Measurements from ENCODE around the gene ANKRD29.
"Not testable (repeated sequence)": the region's sequence is repeated elsewhere in the genome, so short reads cannot be mapped to it uniquely, and the experiment has no call there.

Gene ANKRD29

GRCh38 chr18:23578891-23579653, 83.6 kb downstream of the ANKRD29 start:
- DNase-seq (ENCODE audit: low spot score in 2 of 2) = no peak
- Mint-ChIP-seq H3K4me1 (peaks cover 69% of the 10 kb centered on the region), H3K9me3 (no peaks in the 10 kb centered on the region), H3K27me3 (no peaks in the 10 kb centered on the region), H3K36me3 (ENCODE audit: insufficient read depth) (peaks cover 13% of the 10 kb centered on the region), H3K27ac (ENCODE audit: low read depth) (peak overlapping the region; percentile 71), H3K4me3 (peak overlapping the region; percentile 3)
- no peak for ATAC-seq (replicated peaks; ENCODE audit: extremely low read depth, poor library complexity, severe bottlenecking)

DNA sequence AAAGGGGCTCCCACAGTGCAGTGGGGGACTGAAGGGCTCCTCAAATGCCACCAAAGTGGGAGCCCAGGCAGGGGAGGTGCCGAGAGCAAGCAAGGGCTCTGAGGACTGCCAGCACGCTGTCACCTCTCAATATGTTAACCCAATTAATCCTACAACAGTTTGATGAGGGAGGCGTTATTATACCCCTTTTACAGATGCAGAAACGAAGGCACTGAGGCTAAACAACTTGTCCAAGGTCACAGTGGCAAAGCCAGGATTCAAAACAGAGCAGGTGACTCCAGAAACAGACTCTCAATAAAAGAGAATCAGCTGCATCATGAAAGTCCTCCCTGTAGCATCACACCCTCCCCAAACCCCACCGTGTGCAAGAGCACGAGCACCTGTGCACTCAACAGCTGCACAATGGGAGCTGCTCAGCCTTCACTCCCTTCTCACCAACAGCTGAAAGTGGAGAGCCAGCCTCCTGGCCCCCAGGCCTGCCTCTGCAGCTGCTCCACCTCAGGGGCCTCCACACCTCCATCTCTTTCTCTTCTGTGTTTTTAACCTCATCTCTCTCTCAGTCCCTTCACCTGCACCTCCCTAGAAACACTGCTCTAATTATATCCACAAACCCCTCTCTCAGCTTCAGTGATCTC, 84.5 kb downstream of the ANKRD29 start:
- no peak for DNase-seq (ENCODE audit: low spot score in 2 of 2)
- Mint-ChIP-seq H3K9me3 (no peaks in the 10 kb centered on the region), H3K4me3 (peak overlapping the region; percentile 3), H3K27me3 (no peaks in the 10 kb centered on the region), H3K27ac (ENCODE audit: low read depth) (peak overlapping the region; percentile 71), H3K36me3 (ENCODE audit: insufficient read depth) (peaks cover 17% of the 10 kb centered on the region), H3K4me1 (peaks cover 69% of the 10 kb centered on the region)
- no peak for ATAC-seq (replicated peaks; ENCODE audit: extremely low read depth, poor library complexity, severe bottlenecking)

- not testable (repeated sequence) for H3K27ac Mint-ChIP-seq (ENCODE audit: low read depth); H3K27me3 Mint-ChIP-seq; DNase-seq (ENCODE audit: low spot score in 2 of 2); H3K9me3 Mint-ChIP-seq; ATAC-seq (replicated peaks; ENCODE audit: extremely low read depth, poor library complexity, severe bottlenecking); H3K4me3 Mint-ChIP-seq
- H3K4me1 Mint-ChIP-seq = peaks cover 69% of the 10 kb centered on the region
- peaks cover 17% of the 10 kb centered on the region for H3K36me3 Mint-ChIP-seq (ENCODE audit: insufficient read depth)
Measured at GRCh38 chr18:23577521-23577920, 85.2 kb downstream of the ANKRD29 start.

DNA sequence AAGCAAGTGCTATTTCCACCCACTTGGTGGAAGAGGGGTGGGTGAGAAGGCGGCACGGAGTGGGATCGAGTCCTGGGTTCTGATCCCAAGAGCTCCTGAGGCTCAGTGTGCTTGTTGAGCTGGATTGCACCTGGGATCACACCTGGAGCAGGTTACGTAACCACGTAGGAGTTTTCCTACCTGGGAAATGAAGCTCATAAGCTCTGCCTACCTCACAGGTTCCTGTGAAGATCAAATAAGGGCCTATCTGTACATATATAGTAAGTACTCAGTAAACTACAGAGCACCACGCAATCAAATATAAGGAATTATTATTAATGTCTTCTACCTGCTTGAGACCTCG, 87.4 kb downstream of the ANKRD29 start:
- Mint-ChIP-seq H3K27ac (ENCODE audit: low read depth) (peak overlapping the region; percentile 95), H3K4me1 (peaks cover 65% of the 10 kb centered on the region), H3K36me3 (ENCODE audit: insufficient read depth) (peaks cover 14% of the 10 kb centered on the region), H3K27me3 (no peaks in the 10 kb centered on the region), H3K9me3 (no peaks in the 10 kb centered on the region), H3K4me3 (no peak overlapping the region)
- DNase-seq (ENCODE audit: low spot score in 2 of 2) (no peak), ATAC-seq (replicated peaks; ENCODE audit: extremely low read depth, poor library complexity, severe bottlenecking) (no peak)

GRCh38 chr18:23574611-23575308, 88.0 kb downstream of the ANKRD29 start:
- peaks cover 14% of the 10 kb centered on the region for H3K36me3 Mint-ChIP-seq (ENCODE audit: insufficient read depth)
- DNase-seq (ENCODE audit: low spot score in 2 of 2) = no peak
- H3K4me3 Mint-ChIP-seq = peak overlapping the region; percentile 68

GRCh38 chr18:23573626-23574431, 88.9 kb downstream of the ANKRD29 start:
- H3K27ac Mint-ChIP-seq (ENCODE audit: low read depth) = peak overlapping the region; percentile 95
- no peaks in the 10 kb centered on the region for H3K27me3 Mint-ChIP-seq
- ATAC-seq (replicated peaks; ENCODE audit: extremely low read depth, poor library complexity, severe bottlenecking) (peak; percentile 45), DNase-seq (ENCODE audit: low spot score in 2 of 2) (no peak)
- peaks cover 15% of the 10 kb centered on the region for H3K36me3 Mint-ChIP-seq (ENCODE audit: insufficient read depth)
- no peaks in the 10 kb centered on the region for H3K9me3 Mint-ChIP-seq
- peak overlapping the region; percentile 68 for H3K4me3 Mint-ChIP-seq
- H3K4me1 Mint-ChIP-seq = peaks cover 58% of the 10 kb centered on the region

More at GRCh38 chr18:23574611-23575308, 88.0 kb downstream of the ANKRD29 start:
- ATAC-seq (replicated peaks; ENCODE audit: extremely low read depth, poor library complexity, severe bottlenecking) = no peak
- Mint-ChIP-seq H3K27ac (ENCODE audit: low read depth) (peak overlapping the region; percentile 95), H3K9me3 (no peaks in the 10 kb centered on the region), H3K27me3 (no peaks in the 10 kb centered on the region), H3K4me1 (peaks cover 64% of the 10 kb centered on the region)

- Mint-ChIP-seq H3K4me3 (peak overlapping the region; percentile 68), H3K9me3 (no peaks in the 10 kb centered on the region), H3K4me1 (peaks cover 51% of the 10 kb centered on the region), H3K27me3 (no peaks in the 10 kb centered on the region), H3K27ac (ENCODE audit: low read depth) (peak overlapping the region; percentile 95), H3K36me3 (ENCODE audit: insufficient read depth) (peaks cover 21% of the 10 kb centered on the region)
- DNase-seq (ENCODE audit: low spot score in 2 of 2) (no peak), ATAC-seq (replicated peaks; ENCODE audit: extremely low read depth, poor library complexity, severe bottlenecking) (no peak)
Measured at GRCh38 chr18:23573020-23573419, 89.7 kb downstream of the ANKRD29 start.

GRCh38 chr18:23572570-23572969, 90.1 kb downstream of the ANKRD29 start:
- Mint-ChIP-seq H3K9me3 (no peaks in the 10 kb centered on the region), H3K4me3 (peak overlapping the region; percentile 13), H3K4me1 (peaks cover 51% of the 10 kb centered on the region), H3K27me3 (no peaks in the 10 kb centered on the region), H3K36me3 (ENCODE audit: insufficient read depth) (peaks cover 20% of the 10 kb centered on the region), H3K27ac (ENCODE audit: low read depth) (peak overlapping the region; percentile 46)
- DNase-seq (ENCODE audit: low spot score in 2 of 2) = no peak
- ATAC-seq (replicated peaks; ENCODE audit: extremely low read depth, poor library complexity, severe bottlenecking) = no peak

DNA sequence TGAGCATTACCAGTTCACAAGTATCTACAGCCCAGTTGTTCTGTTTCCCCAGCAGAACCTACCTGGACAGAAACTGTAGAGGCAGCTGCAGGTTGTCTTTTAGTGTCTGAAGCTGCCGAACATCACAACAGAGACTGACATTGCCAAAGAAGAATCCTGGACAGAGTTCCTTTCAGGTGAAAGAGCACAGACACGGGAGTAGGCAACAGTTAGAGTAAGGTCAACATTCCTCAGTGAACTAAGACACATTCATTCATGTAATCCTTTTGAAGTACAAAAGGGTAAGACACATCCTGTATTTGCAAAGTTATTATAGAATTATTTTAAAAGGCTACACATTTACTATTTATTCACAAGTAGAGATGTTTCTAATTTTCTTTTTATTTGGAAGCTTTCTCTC, 90.7 kb downstream of the ANKRD29 start:
- Mint-ChIP-seq H3K36me3 (ENCODE audit: insufficient read depth) (peaks cover 24% of the 10 kb centered on the region), H3K27me3 (no peaks in the 10 kb centered on the region), H3K9me3 (no peaks in the 10 kb centered on the region), H3K4me1 (peaks cover 51% of the 10 kb centered on the region), H3K27ac (ENCODE audit: low read depth) (peak overlapping the region; percentile 46), H3K4me3 (no peak overlapping the region)
- ATAC-seq (replicated peaks; ENCODE audit: extremely low read depth, poor library complexity, severe bottlenecking) = no peak
- DNase-seq (ENCODE audit: low spot score in 2 of 2) = no peak

DNA sequence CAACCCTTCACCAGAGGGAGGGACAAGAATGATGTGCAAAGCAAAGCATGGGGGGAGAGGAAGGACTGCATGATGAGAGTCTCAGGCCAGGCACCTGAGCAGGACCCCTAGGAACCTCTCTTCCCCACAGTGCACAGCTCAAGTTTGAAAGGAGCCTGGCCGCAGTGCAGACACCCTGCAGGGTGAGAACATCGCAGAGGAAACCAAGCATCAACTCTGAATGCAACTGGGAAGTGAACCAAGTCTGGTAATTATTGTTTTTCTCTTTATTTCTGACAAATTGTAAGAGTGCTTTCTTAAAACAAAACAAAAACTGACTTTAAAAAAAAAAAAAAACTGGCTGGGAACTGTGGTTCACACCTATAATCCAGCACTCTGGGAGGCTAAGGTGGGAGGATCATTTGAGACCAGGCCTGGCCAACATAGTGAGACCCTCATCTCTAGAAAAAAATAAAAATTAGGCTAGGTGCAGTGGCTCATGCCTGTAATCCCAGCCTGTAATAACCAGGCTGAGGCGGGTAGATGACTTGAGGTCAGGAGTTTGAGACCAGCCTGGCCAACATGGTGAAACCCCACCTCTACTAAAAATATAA, 91.7 kb downstream of the ANKRD29 start:
- peak overlapping the region; percentile 52 for H3K4me3 Mint-ChIP-seq

DNA sequence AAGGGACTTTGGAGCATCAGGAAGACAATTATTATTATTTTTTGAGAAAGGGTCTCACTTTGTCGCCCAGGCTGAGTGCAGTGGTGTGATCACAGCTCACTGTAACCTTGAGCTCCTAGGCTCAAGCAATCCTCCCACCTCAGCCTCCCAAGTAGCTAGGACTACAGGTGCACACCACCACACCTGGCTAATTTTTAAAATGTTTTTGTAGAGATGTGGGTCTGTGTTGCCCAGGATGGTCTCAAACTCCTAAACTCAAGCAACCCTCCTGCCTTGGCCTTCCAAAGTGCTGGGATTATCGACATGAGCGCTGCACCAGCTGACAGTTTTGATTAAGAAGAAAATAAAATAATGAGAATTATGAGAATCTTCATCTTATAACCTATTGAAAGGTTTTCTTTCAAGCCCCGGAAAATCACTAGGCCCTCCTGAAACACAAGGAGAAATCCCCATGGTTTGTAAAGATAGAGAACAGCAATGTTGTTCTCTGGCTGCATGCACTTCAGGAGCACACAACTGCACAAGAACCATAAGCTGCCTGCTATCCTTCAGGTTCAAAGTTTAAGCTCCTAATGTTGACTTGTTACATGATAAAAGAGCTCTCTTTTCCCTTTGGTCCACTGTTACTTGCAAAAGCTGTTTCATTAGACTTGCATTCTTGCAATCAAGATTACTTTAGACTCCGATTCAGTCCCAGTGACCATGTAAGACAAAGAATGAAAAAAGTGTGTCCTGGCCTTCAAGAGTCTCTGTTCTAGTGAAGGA, 93.2 kb downstream of the ANKRD29 start:
- Mint-ChIP-seq H3K4me1 (peaks cover 41% of the 10 kb centered on the region), H3K9me3 (no peaks in the 10 kb centered on the region), H3K36me3 (ENCODE audit: insufficient read depth) (peaks cover 35% of the 10 kb centered on the region), H3K27ac (ENCODE audit: low read depth) (peak overlapping the region; percentile 52), H3K27me3 (no peaks in the 10 kb centered on the region), H3K4me3 (no peak overlapping the region)
- no peak for DNase-seq (ENCODE audit: low spot score in 2 of 2)
- no peak for ATAC-seq (replicated peaks; ENCODE audit: extremely low read depth, poor library complexity, severe bottlenecking)

More for the DNA sequence above, 91.7 kb downstream of the ANKRD29 start:
- Mint-ChIP-seq H3K27me3 (no peaks in the 10 kb centered on the region), H3K36me3 (ENCODE audit: insufficient read depth) (peaks cover 26% of the 10 kb centered on the region), H3K4me1 (peaks cover 50% of the 10 kb centered on the region), H3K27ac (ENCODE audit: low read depth) (peak overlapping the region; percentile 91), H3K9me3 (no peaks in the 10 kb centered on the region)
- ATAC-seq (replicated peaks; ENCODE audit: extremely low read depth, poor library complexity, severe bottlenecking) (peak; percentile 87), DNase-seq (ENCODE audit: low spot score in 2 of 2) (peak in 1 of 2 donors; percentile 34)

All from central memory CD8-positive, alpha-beta T cell (primary cell).